PFSK-1 (cell line): ENCODE results near the gene NTM.

Source experiments
- FOXP2 ChIP-seq: optimal IDR thresholded peaks from 2 replicates; pipeline ENCODE3; 2011; ENCODE audit warnings: borderline replicate concordance, control low read depth, inconsistent platforms; ENCODE audit not compliant: insufficient read depth; ENCODE audit errors: extremely low read length, extremely low read depth
- POLR2AphosphoS5 ChIP-seq: IDR thresholded peaks from 2 replicates; pipeline ENCODE4 v1.6.1; 2012; ENCODE audit warnings: low read depth, mild to moderate bottlenecking, control low read depth, low read length, moderate library complexity
- REST ChIP-seq, 2 experiments: IDR thresholded peaks; 2 replicates each; pipeline versions ENCODE4 v1.6.1 to v1.8.0; 2011 to 2012; ENCODE audit warnings: low read depth in 2 of 2, low read length in 2 of 2, control low read depth in 1 of 2, inconsistent platforms in 1 of 2, mild to moderate bottlenecking in 1 of 2, moderate library complexity in 1 of 2; ENCODE audit not compliant: insufficient read depth in 1 of 2
- SIN3A ChIP-seq: IDR thresholded peaks from 2 replicates; pipeline ENCODE4 v1.6.1; 2012; ENCODE audit warnings: mild to moderate bottlenecking, low read length, moderate library complexity, borderline replicate concordance; ENCODE audit not compliant: insufficient read depth
- TAF1 ChIP-seq: IDR thresholded peaks from 2 replicates; pipeline ENCODE4 v1.6.1; 2012; ENCODE audit warnings: low read length, control low read depth, borderline replicate concordance; ENCODE audit not compliant: insufficient read depth

The NTM gene

GRCh38 chr11:131678658-131679340 is 308.4 kb downstream of the NTM start:
- TF ChIP-seq POLR2AphosphoS5 (no peak), SIN3A (no peak), REST (IDR thresholded peaks at IDR 0.05; ENCODE audit: insufficient read depth in 1 of 2, low read depth in 2 of 2, low read length in 2 of 2) (no peak), TAF1 (no peak), FOXP2 (no peak)

DNA sequence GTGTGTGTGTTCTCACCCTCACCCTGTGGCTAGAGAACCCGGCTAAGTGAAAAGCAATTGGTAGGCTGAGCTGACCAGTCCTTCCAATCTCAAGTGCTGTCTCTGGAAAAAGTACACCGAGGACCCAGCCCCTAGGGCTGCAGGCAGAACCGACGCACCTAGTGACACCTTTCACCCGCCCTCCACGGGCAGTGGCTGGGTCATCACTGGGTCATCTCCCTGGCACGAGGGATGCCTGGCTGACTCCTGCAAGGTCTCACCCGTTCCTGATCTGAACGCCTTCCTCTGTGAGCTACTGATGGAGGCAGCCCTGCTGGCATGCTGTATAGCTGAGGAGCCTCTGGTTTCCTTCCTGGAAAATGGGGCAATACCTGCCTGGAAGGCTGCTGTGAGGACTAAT is 311.5 kb downstream of the NTM start:
- TF ChIP-seq TAF1 (no peak), FOXP2 (no peak), POLR2AphosphoS5 (no peak), SIN3A (no peak), REST (IDR thresholded peaks at IDR 0.05; ENCODE audit: insufficient read depth in 1 of 2, low read depth in 2 of 2, low read length in 2 of 2) (no peak)

DNA sequence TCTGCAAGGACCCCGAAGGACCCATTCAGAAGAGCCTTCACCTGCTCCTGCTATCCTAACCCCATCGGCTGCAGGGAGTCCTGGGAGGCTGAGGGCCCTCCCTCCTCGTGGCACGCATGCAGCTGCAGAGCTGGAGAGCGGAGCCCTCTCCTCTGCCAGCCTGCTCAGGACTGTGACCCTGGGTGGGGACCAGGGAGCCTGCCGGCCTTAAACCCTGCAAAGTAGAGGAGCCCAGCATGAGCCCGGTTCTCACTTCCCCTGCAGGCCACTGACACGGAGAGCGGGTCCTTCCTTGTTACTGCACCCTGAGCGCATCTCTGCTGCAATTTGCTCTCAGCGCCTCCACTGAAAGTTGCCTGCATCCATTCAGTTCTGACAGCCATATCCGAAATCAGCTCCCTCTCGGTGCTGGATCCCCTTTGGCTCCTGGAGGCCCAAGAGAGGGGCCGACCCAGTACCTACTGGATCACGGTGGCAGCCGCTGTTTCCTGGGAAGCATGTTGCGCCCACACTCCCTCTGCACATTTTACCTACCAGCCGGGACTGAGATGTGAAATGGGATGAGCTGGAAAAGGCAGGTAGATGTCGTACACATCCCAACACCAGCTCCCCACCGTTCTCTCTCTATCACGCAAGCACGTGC is 312.1 kb downstream of the NTM start:
- TF ChIP-seq POLR2AphosphoS5 (no peak), TAF1 (no peak), FOXP2 (no peak), SIN3A (no peak), REST (IDR thresholded peaks at IDR 0.05; ENCODE audit: insufficient read depth in 1 of 2, low read depth in 2 of 2, low read length in 2 of 2) (no peak)

DNA sequence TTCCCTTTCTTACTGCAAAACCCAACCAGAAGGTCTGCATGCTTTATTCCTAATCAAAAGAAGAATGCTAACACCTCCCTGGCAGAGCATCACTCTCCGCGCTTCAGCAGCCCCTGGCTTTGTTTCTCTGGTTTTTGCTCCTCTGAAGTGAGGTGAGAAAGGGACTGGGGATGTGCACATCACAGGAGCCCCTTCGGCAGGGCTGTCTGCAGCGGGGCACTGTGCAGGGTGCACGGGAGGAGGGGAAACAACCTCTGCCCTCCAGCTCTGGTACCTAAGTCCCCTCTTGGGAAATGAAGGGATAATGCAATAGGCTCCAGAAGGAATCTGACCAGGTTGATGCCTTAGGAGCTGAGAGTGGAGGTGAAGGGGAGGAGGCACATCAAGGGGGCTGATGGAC is 312.7 kb downstream of the NTM start:
- TF ChIP-seq FOXP2: no peak
- no peak for TF ChIP-seq SIN3A
- TF ChIP-seq TAF1: no peak
- TF ChIP-seq REST (IDR thresholded peaks at IDR 0.05; ENCODE audit: insufficient read depth in 1 of 2, low read depth in 2 of 2, low read length in 2 of 2): no peak
- TF ChIP-seq POLR2AphosphoS5: no peak
